IgD-negative memory B cell (primary cell): ENCODE results near the gene CEP112. TPM values are rescaled to one million over a fixed set of nuclear protein-coding genes. Genes with fewer than 3 reads are reported as not detected.

Experiments
- H3K27ac Mint-ChIP-seq, 3 donors: one replicate each; pipeline ENCODE4 v1.8.0; 2020 to 2022; ENCODE audit warnings: mild to moderate bottlenecking in 3 of 3, mixed read lengths in 3 of 3, moderate library complexity in 1 of 3
- H3K27me3 Mint-ChIP-seq: one replicate; pipeline ENCODE4 v1.8.0; 2021; ENCODE audit warnings: mixed read lengths
- H3K36me3 Mint-ChIP-seq: one replicate; pipeline ENCODE4 v1.8.0; 2020; ENCODE audit warnings: mild to moderate bottlenecking, mixed read lengths
- H3K4me1 Mint-ChIP-seq, 3 donors: one replicate each; pipeline ENCODE4 v1.8.0; 2020 to 2022; ENCODE audit warnings: mixed read lengths in 3 of 3, mild to moderate bottlenecking in 1 of 3
- H3K4me3 Mint-ChIP-seq, 4 donors: one replicate each; pipeline ENCODE4 v1.8.0; 2020 to 2022; ENCODE audit warnings: mild to moderate bottlenecking in 4 of 4, mixed read lengths in 4 of 4, moderate library complexity in 3 of 4
- H3K9me3 Mint-ChIP-seq, 3 donors: one replicate each; pipeline ENCODE4 v1.8.0; 2020 to 2021; ENCODE audit warnings: mixed read lengths in 3 of 3, mild to moderate bottlenecking in 1 of 3
- polyA plus RNA-seq: library from polyadenylated mRNA; unstranded; fragments of 300-500 nt; fragmentation: Illumina TruSeq; gene quantifications from one replicate; pipeline ENCODE4 v1.2.3, GENCODE V29; 2021

Gene CEP112
- polyA plus RNA-seq, 1 donor from 2014 or later = not detected

DNA sequence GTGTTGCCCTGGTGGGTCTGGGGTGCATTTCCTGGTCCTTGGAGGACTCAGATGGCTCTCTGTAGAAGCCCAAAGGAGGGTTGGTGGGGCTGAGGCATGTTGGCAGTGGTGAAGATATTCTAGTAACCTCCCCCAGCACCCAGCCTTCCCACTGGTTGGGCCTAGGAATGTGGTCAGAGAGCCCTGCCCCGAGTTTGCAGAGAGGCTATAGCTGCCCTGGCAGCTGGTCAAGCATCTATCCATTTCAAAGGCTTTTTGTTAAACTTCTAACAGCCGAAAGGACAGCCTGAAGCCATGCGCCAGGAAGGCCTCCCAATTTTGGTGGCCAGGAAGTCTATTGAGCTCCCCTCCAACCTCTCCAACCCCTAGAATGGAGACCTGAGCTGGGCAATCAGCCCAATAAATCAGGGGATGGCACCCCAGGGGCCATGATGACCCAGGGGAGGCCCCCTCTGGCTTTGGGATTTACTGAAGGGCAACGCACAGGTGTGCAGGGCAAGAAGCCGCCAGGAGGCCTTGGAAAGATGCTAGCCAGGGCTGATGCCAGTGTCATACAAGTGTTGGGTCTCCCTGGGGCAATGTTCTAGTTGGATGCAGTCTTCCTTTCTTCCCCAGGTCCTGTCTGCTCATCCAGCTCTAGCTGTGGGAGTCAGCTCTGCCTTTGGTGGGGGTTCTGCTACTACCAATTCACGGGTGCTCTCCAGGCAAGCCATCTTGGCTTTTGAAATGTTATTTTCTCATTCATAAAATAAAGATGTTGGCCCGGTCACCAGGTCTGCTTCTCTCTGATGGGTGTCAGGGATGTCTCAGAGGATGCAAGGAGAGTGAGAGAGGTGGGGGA, 599.6 kb downstream of the CEP112 start:
- H3K4me3 Mint-ChIP-seq = no peak overlapping the region
- H3K4me1 Mint-ChIP-seq = peaks cover 0 to 6% (median 2%) of the 10 kb centered on the region in 3 donors
- peaks cover 0 to 1% (median 0%) of the 10 kb centered on the region in 3 donors for H3K9me3 Mint-ChIP-seq
- peak overlapping the region in 1 of 3 donors; percentile 19 for H3K27ac Mint-ChIP-seq
- H3K27me3 Mint-ChIP-seq = peaks cover 11% of the 10 kb centered on the region
- H3K36me3 Mint-ChIP-seq = no peaks in the 10 kb centered on the region

DNA sequence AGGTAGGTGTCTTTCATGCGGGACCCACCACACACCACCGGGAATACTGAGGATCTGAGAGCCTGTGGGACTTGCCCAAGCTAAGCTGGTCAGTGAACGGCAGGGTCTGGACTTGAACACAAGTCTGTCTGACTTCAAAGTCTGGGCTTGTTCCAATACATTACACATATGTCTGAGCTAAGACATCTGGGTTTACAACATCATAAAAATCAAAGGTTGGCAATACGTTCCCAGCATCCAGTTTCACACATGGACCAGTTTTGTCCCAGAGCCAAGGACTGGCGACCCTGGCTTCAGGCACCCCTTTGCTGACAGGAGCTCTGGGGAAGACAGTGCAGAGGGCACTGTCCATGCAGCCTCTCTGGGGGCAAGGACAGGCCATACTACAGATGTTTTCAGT, 602.6 kb downstream of the CEP112 start:
- Mint-ChIP-seq H3K27me3 (peaks cover 11% of the 10 kb centered on the region), H3K4me3 (no peak overlapping the region), H3K9me3 (peaks cover 0 to 1% (median 0%) of the 10 kb centered on the region in 3 donors), H3K4me1 (peaks cover 0 to 10% (median 2%) of the 10 kb centered on the region in 3 donors), H3K27ac (no peak overlapping the region), H3K36me3 (no peaks in the 10 kb centered on the region)

DNA sequence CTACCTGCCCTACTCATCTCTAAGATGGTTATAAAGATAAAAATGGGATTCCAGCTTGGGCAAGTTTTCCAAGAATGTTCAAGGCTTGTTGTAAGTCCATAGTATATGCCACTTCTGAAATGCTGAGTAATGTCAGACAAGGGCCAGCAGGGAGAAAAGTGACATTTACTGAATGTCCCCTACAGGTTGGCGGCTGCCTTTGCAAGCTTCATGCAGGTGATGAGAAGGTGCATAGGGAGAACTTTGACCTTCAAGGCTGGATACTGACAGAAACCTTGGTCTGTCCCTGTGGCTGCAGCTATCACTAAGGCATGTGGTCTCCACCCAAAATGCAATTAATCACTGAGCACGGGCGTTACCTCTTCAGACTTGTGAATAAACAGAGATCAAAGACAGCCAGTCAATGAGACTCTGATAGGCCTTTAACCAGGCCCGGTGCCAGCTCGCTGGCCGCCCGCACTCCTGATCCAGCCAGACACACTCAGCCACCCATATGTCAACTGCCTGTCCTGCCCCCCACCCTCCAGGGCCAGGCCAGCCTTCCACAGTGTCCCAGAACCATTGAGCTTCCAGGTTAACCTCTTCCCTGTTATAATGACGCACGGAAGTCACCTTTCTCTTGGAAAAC, 603.6 kb downstream of the CEP112 start:
- peaks cover 6% of the 10 kb centered on the region for H3K27me3 Mint-ChIP-seq
- no peak overlapping the region for H3K27ac Mint-ChIP-seq
- H3K4me1 Mint-ChIP-seq = peaks cover 0 to 4% (median 0%) of the 10 kb centered on the region in 3 donors
- H3K36me3 Mint-ChIP-seq = no peaks in the 10 kb centered on the region
- peaks cover 0 to 1% (median 0%) of the 10 kb centered on the region in 3 donors for H3K9me3 Mint-ChIP-seq
- H3K4me3 Mint-ChIP-seq = no peak overlapping the region

DNA sequence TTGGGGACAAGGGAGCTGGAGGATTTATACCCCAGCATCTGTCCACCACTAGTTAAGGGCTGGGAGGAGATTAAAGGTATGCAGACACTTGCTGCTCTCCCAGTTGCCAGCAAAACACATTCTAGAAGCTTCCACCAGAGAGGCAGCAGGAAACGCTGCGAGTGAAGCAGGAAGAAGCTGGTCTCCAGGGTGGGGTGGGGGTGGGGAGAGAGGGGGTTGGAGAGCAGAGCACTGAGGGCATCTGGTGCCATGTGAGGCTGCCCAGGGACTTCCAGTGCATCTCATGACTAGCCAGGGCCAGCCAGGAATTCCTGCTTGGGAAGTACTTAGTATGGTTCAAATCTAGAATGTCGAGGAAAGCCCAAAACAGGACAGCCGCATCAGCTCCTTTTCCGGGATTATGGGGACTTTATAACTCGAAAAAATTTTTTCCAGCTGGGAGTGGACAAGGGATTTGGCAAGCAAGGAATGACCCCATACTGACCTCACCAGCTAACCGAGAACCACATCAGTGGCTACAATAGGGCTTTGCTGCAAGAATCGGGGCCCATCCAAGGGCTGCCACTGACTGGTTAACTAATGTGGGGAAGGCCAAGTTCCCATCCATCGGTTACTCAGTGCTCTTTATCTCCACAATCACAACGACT, 604.3 kb downstream of the CEP112 start:
- Mint-ChIP-seq H3K9me3 (peaks cover 0 to 1% (median 0%) of the 10 kb centered on the region in 3 donors), H3K27ac (no peak overlapping the region), H3K4me1 (peaks cover 0 to 4% (median 0%) of the 10 kb centered on the region in 3 donors), H3K36me3 (no peaks in the 10 kb centered on the region), H3K4me3 (no peak overlapping the region), H3K27me3 (peaks cover 4% of the 10 kb centered on the region)

DNA sequence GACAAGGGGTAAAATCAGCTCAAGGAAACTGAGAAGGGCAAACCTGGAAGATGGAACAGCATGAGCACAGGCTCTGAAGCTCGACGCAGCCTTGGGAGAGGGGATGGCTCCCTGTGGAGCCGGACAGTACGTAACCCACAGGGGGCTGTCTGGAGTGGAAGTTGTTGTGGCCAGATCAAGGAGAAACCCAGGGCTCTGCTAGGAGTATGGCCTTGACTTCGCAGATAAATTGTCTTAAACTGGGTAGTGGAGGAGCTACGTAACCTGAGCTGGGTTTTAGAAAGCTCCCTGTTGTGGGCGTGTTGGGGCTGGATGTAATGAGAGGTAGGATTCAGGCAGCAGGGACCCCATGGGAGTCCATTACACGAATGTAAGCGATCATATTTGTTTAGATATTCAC, 605.0 kb downstream of the CEP112 start:
- H3K4me3 Mint-ChIP-seq = no peak overlapping the region
- no peaks in the 10 kb centered on the region for H3K36me3 Mint-ChIP-seq
- peaks cover 4% of the 10 kb centered on the region for H3K27me3 Mint-ChIP-seq
- peaks cover 0 to 1% (median 0%) of the 10 kb centered on the region in 3 donors for H3K9me3 Mint-ChIP-seq
- no peak overlapping the region for H3K27ac Mint-ChIP-seq
- H3K4me1 Mint-ChIP-seq = peaks cover 0 to 5% (median 0%) of the 10 kb centered on the region in 3 donors

Other genes starting within 250 kb of the CEP112 start
- gene APOH, start 37.3 kb upstream of the CEP112 start, polyA plus RNA-seq = not detected
- 0.14 TPM for gene PRKCA, start 110.5 kb upstream of the CEP112 start, polyA plus RNA-seq